Fibroblast of skin of right biceps (primary cell): ENCODE data around the gene PTPRE.

ENCODE experiments used
- DNase-seq: peaks from one replicate; pipeline ENCODE4 v3.0.0-alpha.2; 2013

PTPRE gene

GRCh38 chr10:128103229-128103714 lies 196.4 kb downstream of the PTPRE start:
- DNase-seq: no peak

- no peak for DNase-seq
Measured at GRCh38 chr10:128105383-128105782, 198.5 kb downstream of the PTPRE start.

- no peak for DNase-seq
Measured at GRCh38 chr10:128109707-128110106, 202.8 kb downstream of the PTPRE start.

- no peak for DNase-seq
Measured at GRCh38 chr10:128110339-128110738, 203.4 kb downstream of the PTPRE start.

- no peak for DNase-seq
Measured at GRCh38 chr10:128111696-128112095, 204.8 kb downstream of the PTPRE start.

GRCh38 chr10:128113026-128113425 lies 206.1 kb downstream of the PTPRE start:
- DNase-seq: no peak

- DNase-seq: no peak
Measured at GRCh38 chr10:128114901-128115300, 208.0 kb downstream of the PTPRE start.

- DNase-seq: no peak
Measured at GRCh38 chr10:128115356-128115755, 208.5 kb downstream of the PTPRE start.

- no peak for DNase-seq
Measured at GRCh38 chr10:128116187-128116586, 209.3 kb downstream of the PTPRE start.

- DNase-seq: no peak
Measured at GRCh38 chr10:128116851-128117615, 210.1 kb downstream of the PTPRE start.

- DNase-seq: no peak
Measured at GRCh38 chr10:128121750-128122412, 215.0 kb downstream of the PTPRE start.

GRCh38 chr10:128122931-128123330 lies 216.0 kb downstream of the PTPRE start:
- no peak for DNase-seq

GRCh38 chr10:128123846-128124245 lies 216.9 kb downstream of the PTPRE start:
- DNase-seq: no peak

GRCh38 chr10:128124813-128125403 lies 218.0 kb downstream of the PTPRE start:
- no peak for DNase-seq

GRCh38 chr10:128125416-128125943 lies 218.6 kb downstream of the PTPRE start:
- DNase-seq: no peak

- peak; percentile 93 for DNase-seq
Measured at GRCh38 chr10:128125944-128126764, 219.3 kb downstream of the PTPRE start, which contains the start of gene MKI67. Gene MKI67 (minus strand): TSS chr10:128126423. CDS start chr10:128125667, 756 bp downstream.

- no peak for DNase-seq
Measured at GRCh38 chr10:128128582-128128981, 221.7 kb downstream of the PTPRE start.

GRCh38 chr10:128130051-128130450 lies 223.1 kb downstream of the PTPRE start:
- DNase-seq: peak; percentile 48
